Measurements from ENCODE around the gene SRP68. TPM values are rescaled to one million over a fixed set of nuclear protein-coding genes. Genes with fewer than 3 reads are reported as not detected.

The SRP68 gene
- total and polyA plus RNA-seq, 3 donors from 2014 or later, result 49.2 to 79.6 (median 53.4) TPM

GRCh38 chr17:76014100-76014924 lies 58.0 kb downstream of the SRP68 start:
- no peak for TF ChIP-seq POLR2A (IDR thresholded peaks at IDR 0.05)
- TF ChIP-seq CTCF (IDR thresholded peaks at IDR 0.05), result peak; percentile 76 to 97 (median 89)
- H3K9me3 ChIP-seq, result no peaks in the 10 kb centered on the region
- no peaks in the 10 kb centered on the region for H3K36me3 ChIP-seq (ENCODE audit: low read depth, missing control alignments)
- no peak overlapping the region for H3K27ac ChIP-seq
- peak overlapping the region in 1 of 2 donors; percentile 20 for H3K4me3 ChIP-seq
- DNase-seq, result peak; percentile 85
- peaks cover 3% of the 10 kb centered on the region for H3K4me1 ChIP-seq
- H3K27me3 ChIP-seq, result no peaks in the 10 kb centered on the region
- 18 to 26% methylated on average over 4 to 16 of the region's 19 CpGs for WGBS, 2 donors
- intact Hi-C loops (cut with DNase I; ENCODE audit: low total_unique reads), result no loop called here

GRCh38 chr17:76013377-76013932 lies 58.9 kb downstream of the SRP68 start:
- no peak overlapping the region for H3K27ac ChIP-seq
- H3K4me1 ChIP-seq, result peaks cover 3% of the 10 kb centered on the region
- H3K9me3 ChIP-seq, result no peaks in the 10 kb centered on the region
- WGBS, 2 donors, result 80 to 82% methylated on average over 15 of the region's 15 CpGs
- no peak for TF ChIP-seq CTCF (IDR thresholded peaks at IDR 0.05)
- no peak for TF ChIP-seq POLR2A (IDR thresholded peaks at IDR 0.05)
- intact Hi-C loops (cut with DNase I; ENCODE audit: low total_unique reads), result no loop called here
- H3K36me3 ChIP-seq (ENCODE audit: low read depth, missing control alignments), result no peaks in the 10 kb centered on the region
- DNase-seq, result no peak
- no peak overlapping the region for H3K4me3 ChIP-seq
- H3K27me3 ChIP-seq, result no peaks in the 10 kb centered on the region

GRCh38 chr17:76011951-76012350 lies 60.4 kb downstream of the SRP68 start:
- Histone ChIP-seq H3K9me3 (no peaks in the 10 kb centered on the region), H3K4me1 (peaks cover 3% of the 10 kb centered on the region), H3K4me3 (no peak overlapping the region), H3K27ac (no peak overlapping the region), H3K36me3 (ENCODE audit: low read depth, missing control alignments) (no peaks in the 10 kb centered on the region), H3K27me3 (no peaks in the 10 kb centered on the region)
- no peak for DNase-seq
- TF ChIP-seq CTCF (IDR thresholded peaks at IDR 0.05), result no peak
- no peak for TF ChIP-seq POLR2A (IDR thresholded peaks at IDR 0.05)
- 84 to 98% methylated on average over 5 of the region's 5 CpGs for WGBS, 2 donors
- intact Hi-C loops (cut with DNase I; ENCODE audit: low total_unique reads), result no loop called here

- DNase-seq, result no peak
- intact Hi-C loops (cut with DNase I; ENCODE audit: low total_unique reads), result no loop called here
- Histone ChIP-seq H3K36me3 (ENCODE audit: low read depth, missing control alignments) (no peaks in the 10 kb centered on the region), H3K27ac (no peak overlapping the region), H3K9me3 (no peaks in the 10 kb centered on the region), H3K4me3 (no peak overlapping the region), H3K27me3 (no peaks in the 10 kb centered on the region), H3K4me1 (peaks cover 11% of the 10 kb centered on the region)
- 89 to 91% methylated on average over 19 to 21 of the region's 21 CpGs for WGBS, 2 donors
- no peak for TF ChIP-seq POLR2A (IDR thresholded peaks at IDR 0.05)
- no peak for TF ChIP-seq CTCF (IDR thresholded peaks at IDR 0.05)
Observed at GRCh38 chr17:76009969-76010661, 62.2 kb downstream of the SRP68 start.

All from testis (tissue), 3 donors.